Measurements from ENCODE around the gene GRM3.
A peak's percentile ranks its signal among the peaks of the same experiment; 100 is the strongest.

GRM3 gene

DNA sequence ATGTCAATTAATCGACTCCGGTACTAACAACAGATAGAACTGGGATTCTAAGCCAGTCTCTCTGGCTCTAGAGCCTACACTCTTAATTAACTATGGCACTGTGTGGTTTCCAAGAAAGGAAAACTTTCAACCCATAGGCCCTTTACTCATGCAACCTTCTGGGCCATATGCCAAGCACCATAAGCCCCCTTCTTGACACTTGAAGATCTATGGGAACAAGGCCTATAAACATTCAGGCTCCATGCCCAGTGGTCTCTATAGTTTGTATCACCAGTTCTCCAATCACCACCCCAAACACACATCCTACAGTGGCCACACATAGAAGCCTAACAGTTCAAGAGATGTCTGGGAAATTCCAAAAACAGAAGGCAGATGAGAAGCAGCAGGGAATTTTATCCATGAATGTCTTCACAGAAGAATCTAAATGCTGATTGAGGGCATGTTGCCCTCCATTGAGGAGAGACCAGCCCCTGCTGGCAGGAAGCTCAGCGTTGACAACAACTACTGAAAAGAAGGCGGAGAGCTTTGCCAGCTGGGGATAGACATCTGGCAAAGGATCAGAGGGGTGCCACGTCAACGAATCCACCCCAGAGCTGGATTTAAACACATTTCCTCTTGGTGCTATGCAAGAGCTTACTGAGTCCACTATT lies 64.4 kb downstream of the GRM3 start:
- Histone ChIP-seq H3K27me3 (ENCODE audit: control insufficient read depth, insufficient read depth, low read length) (no peaks in the 10 kb centered on the region), H3K27ac (ENCODE audit: low read length) (no peak overlapping the region), H3K9ac (ENCODE audit: low read length) (no peak overlapping the region), H3K4me3 (ENCODE audit: low read length) (no peak overlapping the region), H3K9me3 (ENCODE audit: control insufficient read depth, low read depth, low read length) (no peaks in the 10 kb centered on the region), H3K36me3 (ENCODE audit: control insufficient read depth, low read depth, low read length) (no peaks in the 10 kb centered on the region), H3K4me1 (ENCODE audit: control insufficient read depth, low read depth, low read length) (peaks cover 16% of the 10 kb centered on the region)

DNA sequence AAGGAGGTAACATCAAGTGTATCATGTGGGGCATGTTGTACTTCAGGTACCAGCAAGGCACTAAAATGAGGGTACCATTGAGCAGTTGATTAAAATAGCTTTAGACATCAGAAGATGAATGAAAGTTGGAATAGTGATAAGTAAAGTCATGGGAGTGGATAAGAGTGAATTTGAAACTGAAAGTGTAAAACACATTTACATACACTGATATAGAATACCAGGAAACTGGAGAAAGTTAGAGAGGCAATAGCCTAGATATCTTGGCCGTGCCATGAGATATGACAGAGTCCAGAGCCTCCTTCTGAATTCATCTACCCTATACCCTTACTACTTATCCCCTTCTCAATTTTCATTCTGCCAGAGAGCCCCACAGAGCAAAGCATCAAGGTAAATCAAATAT lies 76.6 kb downstream of the GRM3 start:
- Histone ChIP-seq H3K27me3 (ENCODE audit: control insufficient read depth, insufficient read depth, low read length) (no peaks in the 10 kb centered on the region), H3K36me3 (ENCODE audit: control insufficient read depth, low read depth, low read length) (no peaks in the 10 kb centered on the region), H3K4me3 (ENCODE audit: low read length) (no peak overlapping the region), H3K9ac (ENCODE audit: low read length) (no peak overlapping the region), H3K9me3 (ENCODE audit: control insufficient read depth, low read depth, low read length) (no peaks in the 10 kb centered on the region), H3K27ac (ENCODE audit: low read length) (no peak overlapping the region), H3K4me1 (ENCODE audit: control insufficient read depth, low read depth, low read length) (no peaks in the 10 kb centered on the region)

DNA sequence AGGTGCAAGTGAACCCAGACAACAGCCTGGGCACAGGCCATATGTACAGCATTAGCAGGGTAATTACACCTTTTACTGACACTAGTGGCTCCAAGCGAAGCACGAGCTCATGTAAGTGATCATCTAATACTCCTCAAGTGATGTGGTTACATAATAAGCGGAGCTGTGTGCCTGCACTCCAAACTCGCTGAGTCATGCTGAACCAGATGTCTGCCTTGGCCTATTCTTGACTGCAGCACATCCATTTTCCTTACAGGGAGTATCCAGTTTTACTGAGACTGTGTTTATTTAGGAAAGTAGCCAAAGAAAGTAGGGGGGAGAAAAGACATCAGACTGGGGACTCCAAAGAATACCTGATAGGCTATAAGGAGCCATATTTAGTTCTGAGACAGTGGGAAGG lies 90.1 kb downstream of the GRM3 start:
- no peak overlapping the region for H3K27ac ChIP-seq (ENCODE audit: low read length)
- H3K4me3 ChIP-seq (ENCODE audit: low read length): no peak overlapping the region
- no peaks in the 10 kb centered on the region for H3K4me1 ChIP-seq (ENCODE audit: control insufficient read depth, low read depth, low read length)
- peaks cover 5% of the 10 kb centered on the region for H3K9me3 ChIP-seq (ENCODE audit: control insufficient read depth, low read depth, low read length)
- no peak overlapping the region for H3K9ac ChIP-seq (ENCODE audit: low read length)
- no peaks in the 10 kb centered on the region for H3K36me3 ChIP-seq (ENCODE audit: control insufficient read depth, low read depth, low read length)
- H3K27me3 ChIP-seq (ENCODE audit: control insufficient read depth, insufficient read depth, low read length): no peaks in the 10 kb centered on the region

DNA sequence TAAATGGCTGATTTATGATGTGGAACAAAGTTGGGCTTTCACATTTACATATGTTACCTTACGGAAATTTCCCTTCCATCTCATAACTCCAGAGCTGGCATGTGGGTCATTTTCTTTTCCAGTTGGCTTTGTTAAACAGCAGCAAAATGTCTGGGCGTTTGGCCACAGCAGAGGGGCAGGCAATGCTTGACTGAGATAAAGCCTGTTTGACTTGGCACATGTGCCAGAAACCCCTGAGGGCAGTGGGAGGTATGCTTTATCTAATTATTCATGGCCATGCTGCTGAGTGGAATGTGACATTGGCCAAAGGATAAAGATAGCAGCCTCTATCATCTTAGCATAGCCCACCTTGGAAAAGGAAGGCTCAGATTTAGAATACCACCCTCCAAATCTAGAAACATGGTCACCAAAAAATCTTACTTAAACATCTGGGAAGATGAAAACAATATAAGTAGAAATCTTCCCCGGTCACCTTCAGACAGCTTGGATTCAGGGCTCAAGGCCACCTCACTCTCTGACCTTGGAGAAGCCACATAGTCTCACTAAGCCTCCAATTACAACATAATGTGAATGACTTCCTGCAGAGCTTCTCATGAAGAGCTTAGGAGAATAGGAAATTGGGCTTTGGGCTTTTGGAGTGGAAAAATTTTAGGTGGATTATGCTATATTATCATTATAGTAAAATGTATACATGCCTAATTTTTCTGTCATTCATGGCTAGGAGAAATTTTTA lies 101.5 kb downstream of the GRM3 start:
- Histone ChIP-seq H3K9ac (ENCODE audit: low read length) (no peak overlapping the region), H3K36me3 (ENCODE audit: control insufficient read depth, low read depth, low read length) (no peaks in the 10 kb centered on the region), H3K9me3 (ENCODE audit: control insufficient read depth, low read depth, low read length) (no peaks in the 10 kb centered on the region), H3K27ac (ENCODE audit: low read length) (no peak overlapping the region), H3K4me1 (ENCODE audit: control insufficient read depth, low read depth, low read length) (peaks cover 16% of the 10 kb centered on the region), H3K4me3 (ENCODE audit: low read length) (no peak overlapping the region), H3K27me3 (ENCODE audit: control insufficient read depth, insufficient read depth, low read length) (no peaks in the 10 kb centered on the region)

DNA sequence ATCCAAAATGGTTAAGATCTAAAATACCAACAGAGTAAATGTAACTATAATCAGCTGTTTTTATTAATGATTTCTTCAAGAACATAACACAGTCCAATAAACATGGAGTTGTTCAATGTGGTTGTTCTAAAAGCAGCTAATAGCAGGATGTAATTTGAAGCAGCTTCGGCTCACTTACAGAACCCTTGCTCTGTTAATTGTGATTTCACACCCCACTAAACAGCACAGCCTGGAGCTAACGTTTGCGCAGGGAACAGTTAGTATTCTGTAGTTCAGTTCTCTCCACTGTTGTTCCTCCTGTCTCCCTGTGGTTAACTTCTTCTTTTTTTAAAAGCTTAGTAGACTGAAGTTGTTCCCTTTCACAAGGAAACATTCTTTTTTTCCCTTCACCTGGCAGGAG lies 104.0 kb downstream of the GRM3 start:
- Histone ChIP-seq H3K4me3 (ENCODE audit: low read length) (no peak overlapping the region), H3K4me1 (ENCODE audit: control insufficient read depth, low read depth, low read length) (peaks cover 16% of the 10 kb centered on the region), H3K36me3 (ENCODE audit: control insufficient read depth, low read depth, low read length) (no peaks in the 10 kb centered on the region), H3K27ac (ENCODE audit: low read length) (no peak overlapping the region), H3K27me3 (ENCODE audit: control insufficient read depth, insufficient read depth, low read length) (no peaks in the 10 kb centered on the region), H3K9ac (ENCODE audit: low read length) (no peak overlapping the region), H3K9me3 (ENCODE audit: control insufficient read depth, low read depth, low read length) (no peaks in the 10 kb centered on the region)

DNA sequence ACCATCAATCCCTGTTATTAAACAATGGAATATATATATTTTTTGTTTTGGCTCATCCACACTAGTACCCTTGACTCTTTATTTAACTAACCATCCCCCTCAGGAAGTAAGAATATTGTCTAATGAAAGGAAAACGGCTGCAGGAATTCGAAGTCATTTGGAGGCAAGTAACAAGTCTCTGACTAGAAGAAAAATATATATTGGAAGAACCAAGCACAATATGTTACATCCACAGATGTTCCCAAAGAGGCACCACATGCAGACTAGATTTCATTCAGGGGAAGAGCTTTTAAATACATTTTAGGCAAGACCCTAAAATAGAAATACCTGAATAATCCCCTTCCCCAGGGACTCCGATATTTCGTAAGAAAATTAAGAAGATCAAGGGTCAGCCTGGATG lies 104.5 kb downstream of the GRM3 start:
- H3K27ac ChIP-seq (ENCODE audit: low read length): no peak overlapping the region

DNA sequence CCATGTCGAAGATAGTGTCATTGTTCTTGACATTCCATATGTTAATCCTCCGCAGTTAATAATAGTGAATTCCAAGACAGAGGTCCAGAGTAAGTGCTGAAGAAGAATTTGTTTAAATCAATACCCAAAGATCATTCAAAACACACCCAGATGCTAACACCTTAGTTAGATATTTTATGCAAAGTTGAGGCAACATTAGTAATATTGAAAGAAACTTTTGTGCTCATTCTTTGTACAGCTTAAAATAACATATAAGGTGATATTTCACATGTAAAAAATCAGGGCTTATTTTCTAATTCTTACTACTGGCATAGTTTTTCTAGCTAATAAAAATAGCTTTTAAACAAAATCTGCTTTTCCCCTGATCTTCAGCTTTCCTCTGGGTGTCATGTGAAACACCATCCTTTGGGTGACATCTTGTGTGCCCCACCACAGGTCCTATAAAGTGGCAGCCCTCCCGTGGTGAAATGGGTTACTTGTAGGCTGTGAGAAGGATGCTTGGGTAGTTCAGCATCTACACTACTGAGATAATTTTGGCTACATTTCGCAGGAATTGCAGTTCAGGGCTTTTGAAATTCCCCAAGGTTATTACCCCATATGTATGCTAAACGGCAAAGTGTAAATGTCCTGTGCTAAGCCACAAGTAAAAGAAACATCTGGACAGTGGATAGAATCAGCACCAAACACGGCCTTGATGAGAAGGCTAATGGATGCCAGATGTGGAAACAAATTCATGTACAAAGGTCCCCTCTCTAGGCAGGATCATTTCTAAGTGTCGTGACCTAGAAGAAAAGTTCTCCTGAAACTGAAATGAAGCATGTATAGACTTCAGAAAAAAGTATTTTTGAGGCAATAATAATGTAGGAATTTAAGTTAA lies 105.4 kb downstream of the GRM3 start:
- Histone ChIP-seq H3K36me3 (ENCODE audit: control insufficient read depth, low read depth, low read length) (no peaks in the 10 kb centered on the region), H3K9ac (ENCODE audit: low read length) (no peak overlapping the region), H3K27me3 (ENCODE audit: control insufficient read depth, insufficient read depth, low read length) (no peaks in the 10 kb centered on the region), H3K27ac (ENCODE audit: low read length) (no peak overlapping the region), H3K4me3 (ENCODE audit: low read length) (no peak overlapping the region), H3K9me3 (ENCODE audit: control insufficient read depth, low read depth, low read length) (no peaks in the 10 kb centered on the region), H3K4me1 (ENCODE audit: control insufficient read depth, low read depth, low read length) (peaks cover 16% of the 10 kb centered on the region)

More for the DNA sequence above, 104.5 kb downstream of the GRM3 start:
- Histone ChIP-seq H3K9ac (ENCODE audit: low read length) (no peak overlapping the region), H3K27me3 (ENCODE audit: control insufficient read depth, insufficient read depth, low read length) (no peaks in the 10 kb centered on the region), H3K4me3 (ENCODE audit: low read length) (no peak overlapping the region), H3K36me3 (ENCODE audit: control insufficient read depth, low read depth, low read length) (no peaks in the 10 kb centered on the region), H3K4me1 (ENCODE audit: control insufficient read depth, low read depth, low read length) (peaks cover 16% of the 10 kb centered on the region), H3K9me3 (ENCODE audit: control insufficient read depth, low read depth, low read length) (no peaks in the 10 kb centered on the region)

DNA sequence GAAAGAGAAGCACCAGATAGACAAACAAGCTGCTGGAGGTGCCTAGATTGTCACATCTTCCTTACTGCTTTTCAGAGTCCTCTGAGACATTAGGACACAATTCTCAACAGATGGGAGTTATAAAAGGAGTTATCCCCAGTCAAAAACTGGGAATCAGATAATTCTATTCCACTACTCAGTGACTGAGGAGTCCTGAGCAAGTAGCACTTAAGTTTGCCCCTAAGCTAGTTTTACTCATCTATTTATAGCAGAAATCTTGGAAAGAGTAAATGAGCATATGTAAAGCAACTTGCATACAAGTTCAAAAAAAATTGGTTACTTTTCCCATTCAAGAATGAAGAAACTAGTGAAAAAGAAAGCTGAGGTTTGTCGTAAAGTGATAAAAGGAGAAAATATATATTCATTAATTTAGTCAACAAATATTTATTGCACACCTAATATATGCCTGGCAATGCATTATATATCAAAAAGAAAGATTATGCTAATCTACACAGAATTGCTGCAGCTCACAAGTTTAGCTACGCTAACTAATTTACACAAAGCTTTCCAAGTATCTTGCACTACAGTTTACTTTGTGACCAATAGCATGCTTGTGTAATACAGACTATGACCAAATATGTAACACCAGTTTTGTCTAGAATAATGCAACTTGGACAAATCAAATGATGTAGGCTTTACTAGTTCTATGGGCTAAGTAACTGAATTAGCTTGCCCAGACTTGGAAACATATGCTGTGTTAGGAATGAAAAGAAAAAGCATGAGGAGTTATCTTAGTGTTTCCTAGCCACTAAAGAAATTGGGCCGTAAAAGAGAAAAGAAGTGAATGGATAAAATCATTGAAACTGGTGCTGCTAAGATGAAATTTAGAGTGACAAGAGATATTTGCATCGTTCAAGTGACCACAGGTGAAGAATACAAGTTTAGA lies 106.3 kb downstream of the GRM3 start:
- Histone ChIP-seq H3K4me1 (ENCODE audit: control insufficient read depth, low read depth, low read length) (peaks cover 16% of the 10 kb centered on the region), H3K27me3 (ENCODE audit: control insufficient read depth, insufficient read depth, low read length) (no peaks in the 10 kb centered on the region), H3K36me3 (ENCODE audit: control insufficient read depth, low read depth, low read length) (no peaks in the 10 kb centered on the region), H3K27ac (ENCODE audit: low read length) (no peak overlapping the region), H3K9me3 (ENCODE audit: control insufficient read depth, low read depth, low read length) (no peaks in the 10 kb centered on the region), H3K9ac (ENCODE audit: low read length) (no peak overlapping the region), H3K4me3 (ENCODE audit: low read length) (no peak overlapping the region)

DNA sequence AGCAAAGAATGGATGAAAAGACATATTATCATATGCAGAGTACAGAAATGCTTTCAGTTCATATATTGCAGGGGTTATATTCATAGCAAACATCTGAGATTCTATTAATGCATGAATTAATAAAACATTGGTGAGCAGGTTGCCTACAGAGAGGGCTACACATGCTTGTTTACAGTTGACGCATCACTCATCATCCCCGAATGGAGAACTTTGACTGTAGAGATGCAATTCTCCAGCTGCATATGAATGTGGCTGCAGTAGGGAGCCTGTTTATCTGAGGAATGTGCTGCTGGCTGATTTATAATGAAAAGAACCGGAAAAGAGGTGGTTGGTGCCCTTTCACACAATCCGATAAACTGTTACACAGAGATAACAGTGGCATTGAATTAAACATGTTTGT lies 116.5 kb downstream of the GRM3 start:
- Histone ChIP-seq H3K27me3 (ENCODE audit: control insufficient read depth, insufficient read depth, low read length) (no peaks in the 10 kb centered on the region), H3K4me1 (ENCODE audit: control insufficient read depth, low read depth, low read length) (peaks cover 36% of the 10 kb centered on the region), H3K4me3 (ENCODE audit: low read length) (peak overlapping the region; percentile 9), H3K9me3 (ENCODE audit: control insufficient read depth, low read depth, low read length) (no peaks in the 10 kb centered on the region), H3K9ac (ENCODE audit: low read length) (no peak overlapping the region), H3K27ac (ENCODE audit: low read length) (no peak overlapping the region), H3K36me3 (ENCODE audit: control insufficient read depth, low read depth, low read length) (no peaks in the 10 kb centered on the region)

DNA sequence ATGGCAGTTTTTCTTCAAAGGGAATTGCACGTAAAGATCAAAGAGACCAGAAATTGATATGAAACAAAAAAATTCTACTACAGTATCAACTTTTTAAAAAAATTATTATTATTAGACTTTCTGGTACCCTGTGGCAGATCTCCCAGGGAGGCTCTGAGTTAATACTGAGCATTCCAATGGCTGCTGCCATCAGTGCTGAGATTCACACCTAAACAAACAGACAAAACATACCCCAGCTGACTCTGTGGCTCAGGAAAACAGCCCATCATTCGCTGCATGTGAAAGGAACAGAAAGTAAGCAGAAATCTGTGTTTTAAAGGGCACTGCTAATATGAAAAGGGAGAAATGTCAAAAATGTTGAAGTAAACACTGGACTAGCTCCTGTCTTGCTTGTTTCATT lies 118.4 kb downstream of the GRM3 start:
- no peak overlapping the region for H3K4me3 ChIP-seq (ENCODE audit: low read length)
- H3K36me3 ChIP-seq (ENCODE audit: control insufficient read depth, low read depth, low read length): no peaks in the 10 kb centered on the region
- no peak overlapping the region for H3K9ac ChIP-seq (ENCODE audit: low read length)
- H3K27me3 ChIP-seq (ENCODE audit: control insufficient read depth, insufficient read depth, low read length): no peaks in the 10 kb centered on the region
- H3K4me1 ChIP-seq (ENCODE audit: control insufficient read depth, low read depth, low read length): peaks cover 36% of the 10 kb centered on the region
- no peak overlapping the region for H3K27ac ChIP-seq (ENCODE audit: low read length)
- H3K9me3 ChIP-seq (ENCODE audit: control insufficient read depth, low read depth, low read length): no peaks in the 10 kb centered on the region

DNA sequence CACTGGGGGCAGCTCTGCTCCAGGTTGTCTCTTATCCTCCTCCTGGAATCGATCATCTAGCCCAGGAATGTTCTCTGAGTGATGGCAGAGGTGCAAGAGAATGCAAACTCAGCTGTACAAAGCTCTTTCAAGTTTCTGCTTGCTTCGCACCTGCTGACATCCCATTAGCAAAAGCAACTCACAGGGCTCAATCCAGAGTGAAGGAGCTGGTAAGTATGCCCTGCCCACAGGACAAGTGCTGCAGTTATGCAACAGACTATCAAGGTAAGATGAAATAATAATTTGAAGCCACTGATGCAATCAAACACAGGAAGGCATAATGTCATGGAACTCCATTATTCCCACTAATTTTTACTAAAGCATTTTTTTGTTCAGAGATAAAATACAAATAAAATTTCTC lies 122.2 kb downstream of the GRM3 start:
- Histone ChIP-seq H3K9ac (ENCODE audit: low read length) (no peak overlapping the region), H3K27me3 (ENCODE audit: control insufficient read depth, insufficient read depth, low read length) (no peaks in the 10 kb centered on the region), H3K36me3 (ENCODE audit: control insufficient read depth, low read depth, low read length) (no peaks in the 10 kb centered on the region), H3K4me3 (ENCODE audit: low read length) (no peak overlapping the region), H3K27ac (ENCODE audit: low read length) (no peak overlapping the region), H3K9me3 (ENCODE audit: control insufficient read depth, low read depth, low read length) (no peaks in the 10 kb centered on the region), H3K4me1 (ENCODE audit: control insufficient read depth, low read depth, low read length) (peaks cover 24% of the 10 kb centered on the region)

All from iPS-18a (cell line).